MM.1S (cell line): ENCODE measurements around the gene EMID1.

Experiments
- DNase-seq: peaks from one replicate; pipeline ENCODE4 v3.0.0-alpha.2; 2015
- H2AFZ ChIP-seq: fragments of 300-600 bp; sonication (generic); 2 replicates; pipeline ENCODE4 v1.6.0; 2016; ENCODE audit warnings: antibody characterized with exemption, low read length
- H3F3A ChIP-seq: fragments of 300-600 bp; sonication (generic); 2 replicates; pipeline ENCODE4 v1.6.1; 2016; ENCODE audit warnings: mild to moderate bottlenecking, antibody characterized with exemption, low read length, moderate library complexity, mixed read lengths; ENCODE audit not compliant: insufficient read depth
- H3K27ac ChIP-seq: fragments of 300-600 bp; sonication (generic); 2 replicates; pipeline ENCODE4 v1.5.1; 2016; ENCODE audit warnings: mild to moderate bottlenecking, low read length
- H3K27me3 ChIP-seq: fragments of 300-600 bp; sonication (generic); replicated peaks from 2 replicates; pipeline ENCODE4 v1.6.0; 2016; ENCODE audit warnings: low read length; ENCODE audit not compliant: insufficient read depth
- H3K36me3 ChIP-seq: fragments of 300-600 bp; sonication (generic); replicated peaks from 2 replicates; pipeline ENCODE4 v1.6.1; 2016; ENCODE audit warnings: mild to moderate bottlenecking, low read length, mixed read lengths; ENCODE audit not compliant: insufficient read depth
- H3K4me1 ChIP-seq: fragments of 300-600 bp; sonication (generic); 2 replicates; pipeline ENCODE4 v1.6.1; 2016; ENCODE audit warnings: low read length, mixed read lengths
- H3K4me2 ChIP-seq: fragments of 300-600 bp; sonication (generic); 2 replicates; pipeline ENCODE4 v1.6.0; 2016; ENCODE audit warnings: low read depth, low read length
- H3K4me3 ChIP-seq: fragments of 300-600 bp; sonication (generic); 2 replicates; pipeline ENCODE4 v1.5.1; 2016; ENCODE audit warnings: low read length, mixed read lengths
- H3K79me2 ChIP-seq: fragments of 300-600 bp; sonication (generic); 2 replicates; pipeline ENCODE4 v1.6.1; 2016; ENCODE audit warnings: mixed run types, low read length, mixed read lengths
- H3K9ac ChIP-seq: fragments of 300-600 bp; sonication (generic); 2 replicates; pipeline ENCODE4 v1.6.1; 2016; ENCODE audit warnings: low read length, mixed read lengths
- H3K9me2 ChIP-seq: fragments of 300-600 bp; sonication (generic); replicated peaks from 2 replicates; pipeline ENCODE4 v1.6.1; 2016; ENCODE audit warnings: mild to moderate bottlenecking, low read length, mixed read lengths; ENCODE audit not compliant: insufficient read depth
- H3K9me3 ChIP-seq: fragments of 300-600 bp; sonication (generic); replicated peaks from 2 replicates; pipeline ENCODE4 v1.6.1; 2016; ENCODE audit warnings: mild to moderate bottlenecking, low read length, mixed read lengths; ENCODE audit not compliant: insufficient read depth
- H4K20me1 ChIP-seq: fragments of 300-600 bp; sonication (generic); 2 replicates; pipeline ENCODE4 v1.6.1; 2016; ENCODE audit warnings: mild to moderate bottlenecking, low read length, moderate library complexity, mixed read lengths; ENCODE audit not compliant: insufficient read depth
- CTCF ChIP-seq: fragments of 300-600 bp; sonication (generic); IDR thresholded peaks from 2 replicates; pipeline ENCODE4 v1.5.1; 2016; ENCODE audit warnings: antibody characterized with exemption, low read length, mixed read lengths
- EZH2 ChIP-seq: fragments of 300-600 bp; sonication (generic); optimal IDR thresholded peaks from 2 replicates; pipeline ENCODE3; 2017; ENCODE audit warnings: low read depth, mild to moderate bottlenecking, antibody characterized with exemption, low read length, mixed read lengths
- EZH2phosphoT487 ChIP-seq: fragments of 300-600 bp; sonication (generic); IDR thresholded peaks from 2 replicates; pipeline ENCODE4 v1.6.1; 2018; ENCODE audit warnings: antibody characterized with exemption, low read length

Gene EMID1

DNA sequence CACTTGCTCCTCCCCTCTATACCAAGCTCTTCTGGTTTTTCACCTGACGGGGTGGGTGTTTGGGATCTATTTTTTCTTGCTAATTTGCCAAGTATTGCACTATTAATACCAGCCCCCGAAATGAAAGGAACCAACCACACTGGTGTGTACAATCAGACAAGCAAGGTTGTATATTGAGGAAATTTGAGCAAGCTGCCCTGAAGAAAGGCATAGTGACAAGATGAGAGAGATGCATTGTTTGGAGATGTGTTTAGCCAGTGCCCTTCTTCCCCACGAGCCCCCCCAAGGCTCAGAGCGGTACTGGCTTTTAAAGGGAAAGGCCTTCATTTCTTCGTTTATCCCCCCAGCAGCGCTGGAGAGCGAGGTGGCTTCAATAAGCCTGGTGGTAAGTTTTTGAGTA is 85.5 kb downstream of the EMID1 start:
- no peak overlapping the region for H3K27ac ChIP-seq
- H2AFZ ChIP-seq, result no peak overlapping the region
- no peaks in the 10 kb centered on the region for H3K27me3 ChIP-seq
- H3K4me2 ChIP-seq, result no peak overlapping the region
- peaks cover 14% of the 10 kb centered on the region; the same call in 1 of the 2 replicates for H3F3A ChIP-seq
- H3K9me3 ChIP-seq, result no peaks in the 10 kb centered on the region
- no peak overlapping the region for H3K9ac ChIP-seq
- TF ChIP-seq EZH2, result no peak
- no peak for TF ChIP-seq EZH2phosphoT487
- no peak for TF ChIP-seq CTCF
- peaks cover 71% of the 10 kb centered on the region for H3K79me2 ChIP-seq
- no peaks in the 10 kb centered on the region for H3K9me2 ChIP-seq
- H3K36me3 ChIP-seq, result peaks cover 62% of the 10 kb centered on the region
- H4K20me1 ChIP-seq, result peaks cover 46% of the 10 kb centered on the region
- no peaks in the 10 kb centered on the region for H3K4me1 ChIP-seq
- H3K4me3 ChIP-seq, result no peak overlapping the region
- DNase-seq, result no peak

GRCh38 chr22:29292379-29292778 is 86.7 kb downstream of the EMID1 start:
- Histone ChIP-seq H3K27ac (no peak overlapping the region), H3K4me1 (no peaks in the 10 kb centered on the region), H2AFZ (no peak overlapping the region), H3K27me3 (no peaks in the 10 kb centered on the region), H3K9me3 (no peaks in the 10 kb centered on the region), H3K4me3 (no peak overlapping the region), H3K9me2 (no peaks in the 10 kb centered on the region), H4K20me1 (peaks cover 46% of the 10 kb centered on the region), H3K36me3 (peaks cover 72% of the 10 kb centered on the region), H3K9ac (no peak overlapping the region), H3F3A (peaks cover 20% of the 10 kb centered on the region; the same call in 1 of the 2 replicates), H3K4me2 (no peak overlapping the region), H3K79me2 (peaks cover 60% of the 10 kb centered on the region)
- no peak for DNase-seq
- TF ChIP-seq EZH2 (no peak), EZH2phosphoT487 (no peak), CTCF (no peak)

GRCh38 chr22:29298641-29299040 is 92.9 kb downstream of the EMID1 start:
- Histone ChIP-seq H3K9me3 (no peaks in the 10 kb centered on the region), H3K9me2 (no peaks in the 10 kb centered on the region), H3K9ac (no peak overlapping the region), H3K27me3 (no peaks in the 10 kb centered on the region), H3F3A (peaks cover 60% of the 10 kb centered on the region), H3K4me2 (no peak overlapping the region), H3K36me3 (peaks cover 48% of the 10 kb centered on the region), H3K27ac (no peak overlapping the region), H3K4me3 (no peak overlapping the region), H3K79me2 (peaks cover 4% of the 10 kb centered on the region), H4K20me1 (peaks cover 10% of the 10 kb centered on the region; the same call in 1 of the 2 replicates), H3K4me1 (no peaks in the 10 kb centered on the region), H2AFZ (no peak overlapping the region)
- no peak for DNase-seq
- no peak for TF ChIP-seq EZH2
- no peak for TF ChIP-seq EZH2phosphoT487
- TF ChIP-seq CTCF, result no peak
